ENCODE measurements around the gene RAB20.

The RAB20 gene

GRCh38 chr13:110531100-110531499 lies 30.4 kb downstream of the RAB20 start:
- Histone ChIP-seq H3K36me3 (ENCODE audit: control insufficient read depth, insufficient read depth, low read length) (no peaks in the 10 kb centered on the region), H3K4me3 (ENCODE audit: insufficient read depth, low read depth, low read length) (no peak overlapping the region), H3K27ac (ENCODE audit: insufficient read depth, low read depth, low read length, poor library complexity, severe bottlenecking) (no peak overlapping the region), H3K9me3 (ENCODE audit: control insufficient read depth, low read length) (no peaks in the 10 kb centered on the region), H3K4me1 (ENCODE audit: control insufficient read depth, insufficient read depth, low read length) (peaks cover 7% of the 10 kb centered on the region), H3K27me3 (ENCODE audit: control insufficient read depth, insufficient read depth, low read length, poor library complexity, severe bottlenecking) (no peaks in the 10 kb centered on the region)
- WGBS, 2 experiments = 79 to 83% methylated on average over 7 of the region's 7 CpGs

- Histone ChIP-seq H3K27me3 (ENCODE audit: control insufficient read depth, insufficient read depth, low read length, poor library complexity, severe bottlenecking) (no peaks in the 10 kb centered on the region), H3K27ac (ENCODE audit: insufficient read depth, low read depth, low read length, poor library complexity, severe bottlenecking) (no peak overlapping the region), H3K4me1 (ENCODE audit: control insufficient read depth, insufficient read depth, low read length) (peaks cover 7% of the 10 kb centered on the region), H3K36me3 (ENCODE audit: control insufficient read depth, insufficient read depth, low read length) (no peaks in the 10 kb centered on the region), H3K4me3 (ENCODE audit: insufficient read depth, low read depth, low read length) (no peak overlapping the region), H3K9me3 (ENCODE audit: control insufficient read depth, low read length) (no peaks in the 10 kb centered on the region)
- 91 to 93% methylated on average over 15 to 16 of the region's 23 CpGs for WGBS, 2 experiments
Observed at GRCh38 chr13:110529522-110530311, 31.8 kb downstream of the RAB20 start.

GRCh38 chr13:110528911-110529310 lies 32.6 kb downstream of the RAB20 start:
- WGBS, 2 experiments = 85 to 86% methylated on average over 6 of the region's 6 CpGs
- no peaks in the 10 kb centered on the region for H3K9me3 ChIP-seq (ENCODE audit: control insufficient read depth, low read length)
- no peak overlapping the region for H3K4me3 ChIP-seq (ENCODE audit: insufficient read depth, low read depth, low read length)
- H3K27ac ChIP-seq (ENCODE audit: insufficient read depth, low read depth, low read length, poor library complexity, severe bottlenecking) = no peak overlapping the region
- H3K27me3 ChIP-seq (ENCODE audit: control insufficient read depth, insufficient read depth, low read length, poor library complexity, severe bottlenecking) = no peaks in the 10 kb centered on the region
- H3K4me1 ChIP-seq (ENCODE audit: control insufficient read depth, insufficient read depth, low read length) = peaks cover 7% of the 10 kb centered on the region
- H3K36me3 ChIP-seq (ENCODE audit: control insufficient read depth, insufficient read depth, low read length) = no peaks in the 10 kb centered on the region

- no peak overlapping the region for H3K27ac ChIP-seq (ENCODE audit: insufficient read depth, low read depth, low read length, poor library complexity, severe bottlenecking)
- no peaks in the 10 kb centered on the region for H3K9me3 ChIP-seq (ENCODE audit: control insufficient read depth, low read length)
- WGBS, 2 experiments = 89 to 90% methylated on average over 4 to 5 of the region's 5 CpGs
- H3K36me3 ChIP-seq (ENCODE audit: control insufficient read depth, insufficient read depth, low read length) = no peaks in the 10 kb centered on the region
- no peaks in the 10 kb centered on the region for H3K27me3 ChIP-seq (ENCODE audit: control insufficient read depth, insufficient read depth, low read length, poor library complexity, severe bottlenecking)
- no peak overlapping the region for H3K4me3 ChIP-seq (ENCODE audit: insufficient read depth, low read depth, low read length)
- peaks cover 7% of the 10 kb centered on the region for H3K4me1 ChIP-seq (ENCODE audit: control insufficient read depth, insufficient read depth, low read length)
Observed at GRCh38 chr13:110528371-110528770, 33.2 kb downstream of the RAB20 start.

- no peaks in the 10 kb centered on the region for H3K9me3 ChIP-seq (ENCODE audit: control insufficient read depth, low read length)
- H3K27ac ChIP-seq (ENCODE audit: insufficient read depth, low read depth, low read length, poor library complexity, severe bottlenecking) = no peak overlapping the region
- H3K4me3 ChIP-seq (ENCODE audit: insufficient read depth, low read depth, low read length) = no peak overlapping the region
- peaks cover 4% of the 10 kb centered on the region for H3K4me1 ChIP-seq (ENCODE audit: control insufficient read depth, insufficient read depth, low read length)
- no peaks in the 10 kb centered on the region for H3K36me3 ChIP-seq (ENCODE audit: control insufficient read depth, insufficient read depth, low read length)
- 79 to 81% methylated on average over 25 of the region's 25 CpGs for WGBS, 2 experiments
- no peaks in the 10 kb centered on the region for H3K27me3 ChIP-seq (ENCODE audit: control insufficient read depth, insufficient read depth, low read length, poor library complexity, severe bottlenecking)
Observed at GRCh38 chr13:110525328-110526319, 35.9 kb downstream of the RAB20 start.

GRCh38 chr13:110524541-110525257 lies 36.8 kb downstream of the RAB20 start:
- Histone ChIP-seq H3K27ac (ENCODE audit: insufficient read depth, low read depth, low read length, poor library complexity, severe bottlenecking) (no peak overlapping the region), H3K4me3 (ENCODE audit: insufficient read depth, low read depth, low read length) (no peak overlapping the region), H3K4me1 (ENCODE audit: control insufficient read depth, insufficient read depth, low read length) (peaks cover 4% of the 10 kb centered on the region), H3K27me3 (ENCODE audit: control insufficient read depth, insufficient read depth, low read length, poor library complexity, severe bottlenecking) (no peaks in the 10 kb centered on the region), H3K9me3 (ENCODE audit: control insufficient read depth, low read length) (no peaks in the 10 kb centered on the region), H3K36me3 (ENCODE audit: control insufficient read depth, insufficient read depth, low read length) (no peaks in the 10 kb centered on the region)
- 92 to 93% methylated on average over 21 of the region's 21 CpGs for WGBS, 2 experiments

GRCh38 chr13:110523838-110524540 lies 37.5 kb downstream of the RAB20 start:
- Histone ChIP-seq H3K27me3 (ENCODE audit: control insufficient read depth, insufficient read depth, low read length, poor library complexity, severe bottlenecking) (no peaks in the 10 kb centered on the region), H3K9me3 (ENCODE audit: control insufficient read depth, low read length) (no peaks in the 10 kb centered on the region), H3K4me1 (ENCODE audit: control insufficient read depth, insufficient read depth, low read length) (peaks cover 4% of the 10 kb centered on the region), H3K36me3 (ENCODE audit: control insufficient read depth, insufficient read depth, low read length) (no peaks in the 10 kb centered on the region), H3K27ac (ENCODE audit: insufficient read depth, low read depth, low read length, poor library complexity, severe bottlenecking) (no peak overlapping the region), H3K4me3 (ENCODE audit: insufficient read depth, low read depth, low read length) (no peak overlapping the region)
- WGBS, 2 experiments = 94 to 95% methylated on average over 17 of the region's 17 CpGs

- no peaks in the 10 kb centered on the region for H3K27me3 ChIP-seq (ENCODE audit: control insufficient read depth, insufficient read depth, low read length, poor library complexity, severe bottlenecking)
- no peak overlapping the region for H3K27ac ChIP-seq (ENCODE audit: insufficient read depth, low read depth, low read length, poor library complexity, severe bottlenecking)
- no peaks in the 10 kb centered on the region for H3K9me3 ChIP-seq (ENCODE audit: control insufficient read depth, low read length)
- peaks cover 4% of the 10 kb centered on the region for H3K4me1 ChIP-seq (ENCODE audit: control insufficient read depth, insufficient read depth, low read length)
- H3K36me3 ChIP-seq (ENCODE audit: control insufficient read depth, insufficient read depth, low read length) = no peaks in the 10 kb centered on the region
- no peak overlapping the region for H3K4me3 ChIP-seq (ENCODE audit: insufficient read depth, low read depth, low read length)
- WGBS, 2 experiments = 90 to 93% methylated on average over 9 of the region's 9 CpGs
Observed at GRCh38 chr13:110523180-110523579, 38.3 kb downstream of the RAB20 start.

- Histone ChIP-seq H3K4me1 (ENCODE audit: control insufficient read depth, insufficient read depth, low read length) (peaks cover 4% of the 10 kb centered on the region), H3K27ac (ENCODE audit: insufficient read depth, low read depth, low read length, poor library complexity, severe bottlenecking) (no peak overlapping the region), H3K27me3 (ENCODE audit: control insufficient read depth, insufficient read depth, low read length, poor library complexity, severe bottlenecking) (no peaks in the 10 kb centered on the region), H3K9me3 (ENCODE audit: control insufficient read depth, low read length) (no peaks in the 10 kb centered on the region), H3K36me3 (ENCODE audit: control insufficient read depth, insufficient read depth, low read length) (no peaks in the 10 kb centered on the region), H3K4me3 (ENCODE audit: insufficient read depth, low read depth, low read length) (no peak overlapping the region)
- 88 to 93% methylated on average over 5 of the region's 5 CpGs for WGBS, 2 experiments
Observed at GRCh38 chr13:110522721-110523120, 38.8 kb downstream of the RAB20 start.
